H1 (cell line): ENCODE results near the gene TCF4. TPM values are rescaled to one million over a fixed set of nuclear protein-coding genes. Genes with fewer than 3 reads are reported as not detected.

Experiments used
- CTCF ChIA-PET: fragments of 300-600 bp; sonication (Branson Sonifier 250); formaldehyde crosslinking; loops from one replicate; lab custom pipeline; 2021; ENCODE audit not compliant: partially characterized antibody; lab: Charles Lee
- POLR2A ChIA-PET: fragments of 300-600 bp; sonication (Branson Sonifier 250); formaldehyde crosslinking; loops from one replicate; lab custom pipeline; 2021; ENCODE audit warnings: inconsistent platforms; ENCODE audit not compliant: partially characterized antibody; lab: Charles Lee
- DNase-seq, 2 experiments: peaks; one replicate each; pipeline versions ENCODE4 v3.0.0 to v3.0.0-alpha.2; 2010 to 2022; ENCODE audit warnings: low spot score in 2 of 2, low read depth in 1 of 2, mixed read lengths in 1 of 2
- FAIRE-seq: peaks from 2 replicates; lab custom pipeline; 2011; peaks lifted over from hg19 to GRCh38; lab: Jason Lieb, UNC
- H2AFZ ChIP-seq: 2 replicates; pipeline ENCODE4 v1.8.1; 2012; ENCODE audit warnings: low read length, inconsistent platforms
- H2AK5ac ChIP-seq: 2 replicates; pipeline ENCODE4 v1.6.1; 2013; ENCODE audit warnings: low read depth, low read length
- H2BK120ac ChIP-seq: replicated peaks from 2 replicates; pipeline ENCODE3; 2013; ENCODE audit warnings: low read depth, low read length, inconsistent platforms
- H2BK12ac ChIP-seq: 2 replicates; pipeline ENCODE4 v1.6.1; 2013; ENCODE audit warnings: low read depth, low read length
- H2BK15ac ChIP-seq: 2 replicates; pipeline ENCODE4 v1.6.1; 2013; ENCODE audit warnings: low read length
- H2BK20ac ChIP-seq: 2 replicates; pipeline ENCODE4 v1.6.1; 2013; ENCODE audit warnings: low read length
- H2BK5ac ChIP-seq: 2 replicates; pipeline ENCODE4 v1.6.1; 2013; ENCODE audit warnings: low read depth, low read length
- H3K14ac ChIP-seq: 2 replicates; pipeline ENCODE4 v1.6.1; 2013; ENCODE audit warnings: inconsistent platforms; ENCODE audit not compliant: insufficient read length
- H3K18ac ChIP-seq: 2 replicates; pipeline ENCODE4 v1.6.1; 2013; ENCODE audit warnings: low read length; ENCODE audit errors: extremely low read depth
- H3K23ac ChIP-seq: 2 replicates; pipeline ENCODE4 v1.6.1; 2013; ENCODE audit warnings: inconsistent platforms; ENCODE audit not compliant: insufficient read length
- H3K23me2 ChIP-seq: 2 replicates; pipeline ENCODE4 v1.6.1; 2013; ENCODE audit warnings: low read depth, low read length
- H3K27ac ChIP-seq: 2 replicates; pipeline ENCODE4 v1.6.1; 2011; ENCODE audit warnings: low read depth, low read length, inconsistent platforms
- H3K27me3 ChIP-seq, 4 experiments: replicated peaks in 1 of 4; 1 replicate in 1 of 4; 2 replicates in 3 of 4; pipeline versions ENCODE4 v1.6.1 to v1.8.1; 2011 to 2013; ENCODE audit warnings: low read length in 3 of 4, mild to moderate bottlenecking in 3 of 4, inconsistent platforms in 2 of 4, mixed read lengths in 2 of 4, moderate library complexity in 1 of 4; ENCODE audit not compliant: control insufficient read depth in 3 of 4, insufficient read depth in 3 of 4; ENCODE audit errors: extremely low read depth in 1 of 4
- H3K36me3 ChIP-seq, 4 experiments: 2 replicates each; pipeline versions ENCODE4 v1.6.1 to v1.8.1; 2011 to 2013; ENCODE audit warnings: mild to moderate bottlenecking in 4 of 4, low read length in 3 of 4, moderate library complexity in 2 of 4, control low read depth in 1 of 4, inconsistent platforms in 1 of 4; ENCODE audit not compliant: insufficient read depth in 4 of 4, control insufficient read depth in 2 of 4
- H3K4ac ChIP-seq: replicated peaks from 2 replicates; pipeline ENCODE3; 2013; ENCODE audit warnings: low read length, low read depth, mixed read lengths, inconsistent platforms; ENCODE audit not compliant: insufficient read length
- H3K4me1 ChIP-seq, 4 experiments: replicated peaks in 1 of 4; 1 replicate in 1 of 4; 2 replicates in 3 of 4; pipeline versions ENCODE4 v1.6.1 to v1.8.1; 2011 to 2013; ENCODE audit warnings: low read length in 3 of 4, inconsistent platforms in 2 of 4, mixed read lengths in 1 of 4; ENCODE audit not compliant: insufficient read depth in 4 of 4, control insufficient read depth in 3 of 4
- H3K4me2 ChIP-seq, 2 experiments: 2 replicates each; pipeline versions ENCODE4 v1.6.1 to v1.8.1; 2011 to 2013; ENCODE audit warnings: low read depth in 2 of 2, low read length in 2 of 2, control low read depth in 1 of 2, inconsistent platforms in 1 of 2, mild to moderate bottlenecking in 1 of 2; ENCODE audit not compliant: insufficient read depth in 1 of 2
- H3K4me3 ChIP-seq, 4 experiments: fragments of 200-600, 300-600 bp in 1 of 4; sonication (generic), shearing (Covaris generic), sonication (Bioruptor Twin) in 1 of 4; 2 replicates each; pipeline versions ENCODE4 v1.5.1 to v1.8.1; 2011 to 2016; ENCODE audit warnings: low read length in 4 of 4, low read depth in 3 of 4, control low read depth in 2 of 4, inconsistent platforms in 2 of 4, mild to moderate bottlenecking in 2 of 4, mixed read lengths in 1 of 4, moderate library complexity in 1 of 4; ENCODE audit not compliant: insufficient read depth in 2 of 4; ENCODE audit errors: extremely low read depth in 1 of 4
- H3K56ac ChIP-seq: replicated peaks from 2 replicates; pipeline ENCODE3; 2013; ENCODE audit warnings: low read depth, mild to moderate bottlenecking, mixed read lengths, low read length, inconsistent platforms; ENCODE audit not compliant: insufficient read length
- H3K79me1 ChIP-seq: 2 replicates; pipeline ENCODE4 v1.6.1; 2013; ENCODE audit warnings: low read depth, low read length, control low read depth
- H3K79me2 ChIP-seq, 2 experiments: 2 replicates each; pipeline versions ENCODE4 v1.6.1 to v1.8.1; 2012 to 2013; ENCODE audit warnings: low read length in 2 of 2, mild to moderate bottlenecking in 2 of 2, inconsistent platforms in 1 of 2; ENCODE audit not compliant: insufficient read depth in 2 of 2, control insufficient read depth in 1 of 2
- H3K9ac ChIP-seq, 4 experiments: replicated peaks in 1 of 4; 1 replicate in 1 of 4; 2 replicates in 3 of 4; pipeline versions ENCODE4 v1.6.1 to v1.8.1; 2011 to 2013; ENCODE audit warnings: low read depth in 3 of 4, low read length in 3 of 4, control low read depth in 2 of 4, mild to moderate bottlenecking in 2 of 4, moderate library complexity in 2 of 4, inconsistent platforms in 1 of 4; ENCODE audit errors: extremely low read depth in 1 of 4
- H3K9me3 ChIP-seq, 2 experiments: 2 replicates each; pipeline versions ENCODE4 v1.6.1 to v1.8.1; 2012 to 2013; ENCODE audit warnings: mild to moderate bottlenecking in 2 of 2, moderate library complexity in 2 of 2, control low read depth in 1 of 2, inconsistent platforms in 1 of 2, low read depth in 1 of 2, low read length in 1 of 2, mixed read lengths in 1 of 2; ENCODE audit not compliant: insufficient read depth in 2 of 2
- H4K20me1 ChIP-seq, 2 experiments: replicated peaks in 1 of 2; 2 replicates each; pipeline versions ENCODE3 to v1.8.1; 2011 to 2013; ENCODE audit warnings: inconsistent platforms in 2 of 2, low read length in 2 of 2, mild to moderate bottlenecking in 1 of 2; ENCODE audit not compliant: insufficient read depth in 2 of 2, control insufficient read depth in 1 of 2
- H4K5ac ChIP-seq: 2 replicates; pipeline ENCODE4 v1.6.1; 2013; ENCODE audit warnings: low read length, low read depth, mixed read lengths, inconsistent platforms; ENCODE audit not compliant: insufficient read length
- H4K8ac ChIP-seq: 2 replicates; pipeline ENCODE4 v1.8.0; 2013; ENCODE audit warnings: mild to moderate bottlenecking, moderate library complexity, low read length, inconsistent platforms; ENCODE audit not compliant: insufficient read depth; ENCODE audit errors: extremely low read depth
- H4K91ac ChIP-seq: replicated peaks from 2 replicates; pipeline ENCODE3; 2013; ENCODE audit warnings: low read length, mixed read lengths, inconsistent platforms; ENCODE audit not compliant: insufficient read length
- BCL11A ChIP-seq, 2 experiments: IDR thresholded peaks; one replicate each; pipeline ENCODE4 v1.6.1; 2011; ENCODE audit warnings: low read depth in 2 of 2, low read length in 2 of 2, mild to moderate bottlenecking in 2 of 2
- CTBP2 ChIP-seq: IDR thresholded peaks from 2 replicates; pipeline ENCODE4 v1.7.0; 2011; ENCODE audit warnings: borderline replicate concordance, mild to moderate bottlenecking, moderate library complexity, mixed read lengths, low read length; ENCODE audit not compliant: insufficient read depth, insufficient read length
- JUN ChIP-seq: IDR thresholded peaks from 2 replicates; pipeline ENCODE4 v1.6.1; 2011; ENCODE audit warnings: low read depth, mild to moderate bottlenecking, improper control_type of control experiment, low read length
- TAF1 ChIP-seq: IDR thresholded peaks from 2 replicates; pipeline ENCODE4 v1.6.1; 2011; ENCODE audit warnings: mild to moderate bottlenecking, low read depth, low read length
- WGBS, 2 experiments: shearing (Covaris generic) in 1 of 2; methylation state at CpG; one replicate each; pipeline versions ENCODE4 v1.1.6 to v1.1.7; 2013 to 2015; ENCODE audit warnings: low lambda C conversion rate in 2 of 2, mixed read lengths in 2 of 2, inconsistent platforms in 1 of 2, low coverage in 1 of 2, missing lambda C conversion rate in 1 of 2; ENCODE audit not compliant: insufficient replicate concordance in 2 of 2, insufficient coverage in 1 of 2, insufficient read length in 1 of 2; ENCODE audit errors: extremely low coverage in 1 of 2, missing lambda C conversion rate in 1 of 2; 5-methylcytosine and 5-hydroxymethylcytosine counted together
- polyA plus RNA-seq, 7 experiments: library from polyadenylated mRNA; depleted of rRNA in 3 of 7; stranded (reverse) in 5 of 7; unstranded in 2 of 7; fragments of >200 nt in 5 of 7; fragments of 200-250 nt in 2 of 7; gene quantifications; 1 replicate in 5 of 7; 2 replicates in 1 of 7; 4 replicates in 1 of 7; pipeline versions ENCODE4 v1.2.1 to v1.2.3, GENCODE V29; 2011 to 2013; ENCODE audit warnings: missing spikeins in 2 of 7, mixed read lengths in 2 of 7
- total RNA-seq: library from RNA; stranded (reverse); fragmentation: NEBNext Ultra II Directional; extraction: Animal tissue kit (Norgen Biotek cat#: 25700); gene quantifications from 2 replicates; pipeline ENCODE4 v1.2.1, GENCODE V29; 2021

Gene TCF4
- total and polyA plus RNA-seq, 2 of the 8 experiments (the other 6 are each of a cell fraction or from before 2014, with no cell fraction given), result 59.3 to 118 TPM

DNA sequence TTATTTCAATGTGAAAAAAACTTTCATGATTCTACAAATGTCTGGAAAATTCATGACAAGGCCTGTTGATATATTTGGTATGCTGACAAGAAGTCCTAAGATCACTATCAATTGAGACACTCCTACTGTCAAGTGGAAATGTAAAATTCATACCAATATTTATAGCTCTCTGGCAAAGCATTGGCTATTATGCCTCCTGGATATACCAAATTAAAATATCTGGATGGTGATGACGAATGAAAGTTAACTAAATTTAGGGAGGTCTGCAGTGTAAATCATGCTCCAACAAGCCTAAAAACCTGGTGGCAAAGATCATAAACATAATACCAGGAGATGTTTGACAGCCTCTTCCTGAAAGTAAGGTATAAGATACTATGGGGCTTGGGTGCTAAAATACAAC lies 41.1 kb upstream of the TCF4 start:
- H3K4me2 ChIP-seq, result no peak overlapping the region
- no peak overlapping the region for H2BK15ac ChIP-seq
- DNase-seq (no peak), FAIRE-seq (no peak)
- no peak overlapping the region for H4K8ac ChIP-seq
- H4K5ac ChIP-seq, result no peak overlapping the region
- H3K23ac ChIP-seq, result no peak overlapping the region
- H3K27me3 ChIP-seq, result no peaks in the 10 kb centered on the region
- H3K56ac ChIP-seq, result no peak overlapping the region
- no peak overlapping the region for H3K18ac ChIP-seq
- no peak overlapping the region for H2BK120ac ChIP-seq
- H3K4ac ChIP-seq, result no peak overlapping the region
- H2AK5ac ChIP-seq, result no peak overlapping the region
- H4K91ac ChIP-seq, result no peak overlapping the region
- no peak overlapping the region for H2BK12ac ChIP-seq
- no peak overlapping the region for H2AFZ ChIP-seq
- WGBS, 2 experiments, result 93% methylated on average over 1 of the region's 1 CpG; no CpG with 5 or more reads in 1 of the 2 experiments
- ChIA-PET CTCF (interaction anchor here (0.6 kb wide), 1 partner anchor 52 kb away, joined by 3 read pairs; no protein-coding TSS in a partner anchor), POLR2A (no interaction called here)
- no peak overlapping the region for H3K4me3 ChIP-seq
- H2BK20ac ChIP-seq, result no peak overlapping the region
- no peaks in the 10 kb centered on the region; a peak in 1 of 4 replicates for H3K9me3 ChIP-seq
- no peak overlapping the region for H2BK5ac ChIP-seq
- H3K79me2 ChIP-seq, result no peaks in the 10 kb centered on the region
- no peak overlapping the region for H3K9ac ChIP-seq
- H3K14ac ChIP-seq, result no peak overlapping the region
- no peaks in the 10 kb centered on the region for H3K23me2 ChIP-seq
- H3K27ac ChIP-seq, result no peak overlapping the region
- H3K4me1 ChIP-seq, result no peaks in the 10 kb centered on the region
- H4K20me1 ChIP-seq, result no peaks in the 10 kb centered on the region
- H3K79me1 ChIP-seq, result no peaks in the 10 kb centered on the region; the same call in 1 of the 2 replicates
- no peaks in the 10 kb centered on the region for H3K36me3 ChIP-seq
- TF ChIP-seq JUN (no peak), CTBP2 (no peak), TAF1 (no peak), BCL11A (IDR thresholded peaks at IDR 0.05; ENCODE audit: low read depth in 2 of 2, low read length in 2 of 2) (no peak)
